A549 treated with AZD9567 at 1 μM for 4 hours (cell line): ENCODE data around the gene NEURL3. TPM values are rescaled to one million over a fixed set of nuclear protein-coding genes. Genes with fewer than 3 reads are reported as not detected.

Source experiments
- total RNA-seq: library from RNA; stranded (reverse); fragments of 200-300 nt; extraction: Qiagen RNA extraction; gene quantifications from 5 replicates; pipeline ENCODE4 v1.2.3, GENCODE V29; 2022; ENCODE audit not compliant: insufficient read depth

NEURL3 gene
- total RNA-seq: 0.30 to 1.0 TPM (median 0.76 TPM) in 4 of 5 replicates, not detected in the other

GRCh38 chr2:96505231-96505889, at the start of gene NEURL3:
TSS of gene NEURL3 (minus strand) at chr2:96505357. CDS start at chr2:96505286, 71 bp downstream.

GRCh38 chr2:96536445-96537065, 31.4 kb upstream of the NEURL3 start, which contains the start of gene ARID5A:
TSS of gene ARID5A (plus strand) at chr2:96536752. CDS start at chr2:96536827, 75 bp downstream.

Other genes with a start within 250 kb of the NEURL3 start
- gene TMEM127, start 239.4 kb downstream of the NEURL3 start, total RNA-seq: 42.8 to 45.2 TPM (median 43.3 TPM) in 5 replicates
- gene CIAO1, start 239.1 kb downstream of the NEURL3 start, total RNA-seq: 71.9 to 91.3 TPM (median 85.8 TPM) in 5 replicates
- 109 to 143 TPM (median 116 TPM) in 5 replicates for gene SNRNP200, start 199.8 kb downstream of the NEURL3 start, total RNA-seq
- not detected in 5 replicates for gene ITPRIPL1, start 180.0 kb downstream of the NEURL3 start, total RNA-seq
- 42.4 to 63.4 TPM (median 46.7 TPM) in 5 replicates for gene NCAPH, start 169.6 kb downstream of the NEURL3 start, total RNA-seq
- gene ARID5A, start 31.4 kb upstream of the NEURL3 start, total RNA-seq: 4.9 to 6.5 TPM (median 6.0 TPM) in 5 replicates
- 23.1 to 26.2 TPM (median 25.0 TPM) in 5 replicates for gene KANSL3, start 133.0 kb upstream of the NEURL3 start, total RNA-seq
- gene FER1L5, start 137.4 kb upstream of the NEURL3 start, total RNA-seq: not detected in 5 replicates
- 17.1 to 21.3 TPM (median 19.6 TPM) in 5 replicates for gene LMAN2L, start 234.7 kb upstream of the NEURL3 start, total RNA-seq